ENCODE data around the gene LUC7L. TPM values are rescaled to one million over a fixed set of nuclear protein-coding genes. Genes with fewer than 3 reads are reported as not detected.
"Not testable (repeated sequence)": the region's sequence is repeated elsewhere in the genome, so short reads cannot be mapped to it uniquely, and the experiment has no call there.

LUC7L gene
- total and polyA plus RNA-seq, 2 donors, result 47.0 to 112 TPM

DNA sequence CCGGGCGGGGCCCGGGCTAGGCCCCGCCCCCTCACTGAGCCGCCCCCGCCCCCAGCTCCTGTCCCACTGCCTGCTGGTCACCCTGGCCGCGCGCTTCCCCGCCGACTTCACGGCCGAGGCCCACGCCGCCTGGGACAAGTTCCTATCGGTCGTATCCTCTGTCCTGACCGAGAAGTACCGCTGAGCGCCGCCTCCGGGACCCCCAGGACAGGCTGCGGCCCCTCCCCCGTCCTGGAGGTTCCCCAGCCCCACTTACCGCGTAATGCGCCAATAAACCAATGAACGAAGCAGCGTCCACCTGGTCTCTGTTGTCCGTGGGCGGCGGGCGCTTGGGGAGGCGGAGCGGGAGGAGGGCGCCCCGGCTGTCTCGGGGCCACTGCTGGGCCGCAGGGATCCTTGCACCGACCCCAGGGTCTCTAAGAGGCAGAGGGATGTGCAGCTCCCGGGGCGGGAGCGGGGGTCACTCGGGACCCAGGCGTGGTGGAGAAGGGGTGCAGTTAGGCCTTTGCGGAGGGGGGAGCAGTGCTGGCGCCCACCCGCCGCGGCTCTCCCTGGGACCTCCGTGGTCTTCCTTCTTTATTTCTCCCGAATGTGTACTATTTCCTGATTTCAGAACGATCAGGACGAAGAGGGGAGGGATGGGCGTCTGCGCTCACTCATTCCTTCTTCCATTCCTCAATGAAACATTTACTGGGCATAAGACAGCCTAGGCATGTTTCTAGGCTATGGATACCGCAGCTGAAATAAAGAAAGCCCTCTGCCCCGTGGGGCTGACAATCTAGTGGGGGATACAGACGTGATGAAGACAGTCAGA, 74.8 kb downstream of the LUC7L start:
- WGBS, result 2% methylated on average over 50 of the region's 59 CpGs
- Histone ChIP-seq H3K36me3 (ENCODE audit: insufficient read depth) (no peaks in the 10 kb centered on the region), H3K4me3 (ENCODE audit: low read depth, low read length) (peak overlapping the region; percentile 33), H3K27ac (ENCODE audit: low read depth) (no peak overlapping the region), H3K4me1 (ENCODE audit: insufficient read depth) (no peaks in the 10 kb centered on the region)
- no peak for DNase-seq (ENCODE audit: extremely low spot score)

DNA sequence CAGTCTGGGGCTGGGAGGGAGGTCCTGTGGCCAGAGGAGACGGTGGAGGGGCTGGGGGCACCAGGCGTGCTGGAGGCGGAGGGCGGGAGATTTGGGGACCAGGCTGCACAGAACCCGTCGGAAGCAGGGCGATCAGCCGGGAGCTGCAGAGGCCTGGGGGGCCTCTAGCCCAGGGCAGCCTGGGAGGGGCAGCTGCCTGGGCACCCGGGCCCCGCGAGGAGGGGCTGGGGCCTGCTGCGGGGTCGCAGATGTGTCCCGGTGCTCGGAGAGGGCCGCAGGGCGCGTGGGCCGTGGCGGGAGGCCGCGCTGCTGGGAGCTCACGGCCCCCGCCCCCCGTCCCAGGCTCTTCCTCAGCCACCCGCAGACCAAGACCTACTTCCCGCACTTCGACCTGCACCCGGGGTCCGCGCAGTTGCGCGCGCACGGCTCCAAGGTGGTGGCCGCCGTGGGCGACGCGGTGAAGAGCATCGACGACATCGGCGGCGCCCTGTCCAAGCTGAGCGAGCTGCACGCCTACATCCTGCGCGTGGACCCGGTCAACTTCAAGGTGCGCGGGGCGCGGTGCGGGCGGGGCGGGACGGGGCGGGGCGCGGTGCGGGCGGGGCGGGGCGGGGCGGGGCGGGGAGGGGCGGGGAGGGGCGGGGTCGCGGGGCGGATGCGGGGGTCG, 75.6 kb downstream of the LUC7L start:
- not testable (repeated sequence) for H3K4me1 ChIP-seq (ENCODE audit: insufficient read depth); H3K4me3 ChIP-seq (ENCODE audit: low read depth, low read length); H3K27ac ChIP-seq (ENCODE audit: low read depth); H3K36me3 ChIP-seq (ENCODE audit: insufficient read depth); DNase-seq (ENCODE audit: extremely low spot score)
- no CpG with 5 or more reads among the region's 74 CpGs for WGBS

DNA sequence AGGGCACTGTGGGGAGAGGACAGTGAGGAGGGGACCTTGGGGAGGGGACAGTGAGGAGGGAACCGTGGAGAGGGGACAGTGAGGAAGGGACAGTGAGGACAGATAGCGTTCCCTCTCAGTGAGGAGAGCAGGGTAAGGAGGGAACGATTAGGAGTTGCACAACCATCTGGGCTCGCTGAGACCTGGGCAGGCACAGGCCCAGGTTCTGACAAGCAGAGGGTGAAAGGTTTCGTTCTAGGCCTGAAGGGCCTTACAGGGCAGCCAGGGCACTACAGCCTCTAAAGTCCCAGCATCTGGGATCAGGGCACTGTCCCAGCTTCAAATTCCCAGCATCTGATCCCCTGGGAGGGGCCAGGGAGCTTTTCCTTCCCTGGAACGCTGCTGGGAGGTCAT, 76.1 kb downstream of the LUC7L start:
- not testable (repeated sequence) for DNase-seq (ENCODE audit: extremely low spot score)
- WGBS, result 49% methylated on average over 3 of the region's 6 CpGs

DNA sequence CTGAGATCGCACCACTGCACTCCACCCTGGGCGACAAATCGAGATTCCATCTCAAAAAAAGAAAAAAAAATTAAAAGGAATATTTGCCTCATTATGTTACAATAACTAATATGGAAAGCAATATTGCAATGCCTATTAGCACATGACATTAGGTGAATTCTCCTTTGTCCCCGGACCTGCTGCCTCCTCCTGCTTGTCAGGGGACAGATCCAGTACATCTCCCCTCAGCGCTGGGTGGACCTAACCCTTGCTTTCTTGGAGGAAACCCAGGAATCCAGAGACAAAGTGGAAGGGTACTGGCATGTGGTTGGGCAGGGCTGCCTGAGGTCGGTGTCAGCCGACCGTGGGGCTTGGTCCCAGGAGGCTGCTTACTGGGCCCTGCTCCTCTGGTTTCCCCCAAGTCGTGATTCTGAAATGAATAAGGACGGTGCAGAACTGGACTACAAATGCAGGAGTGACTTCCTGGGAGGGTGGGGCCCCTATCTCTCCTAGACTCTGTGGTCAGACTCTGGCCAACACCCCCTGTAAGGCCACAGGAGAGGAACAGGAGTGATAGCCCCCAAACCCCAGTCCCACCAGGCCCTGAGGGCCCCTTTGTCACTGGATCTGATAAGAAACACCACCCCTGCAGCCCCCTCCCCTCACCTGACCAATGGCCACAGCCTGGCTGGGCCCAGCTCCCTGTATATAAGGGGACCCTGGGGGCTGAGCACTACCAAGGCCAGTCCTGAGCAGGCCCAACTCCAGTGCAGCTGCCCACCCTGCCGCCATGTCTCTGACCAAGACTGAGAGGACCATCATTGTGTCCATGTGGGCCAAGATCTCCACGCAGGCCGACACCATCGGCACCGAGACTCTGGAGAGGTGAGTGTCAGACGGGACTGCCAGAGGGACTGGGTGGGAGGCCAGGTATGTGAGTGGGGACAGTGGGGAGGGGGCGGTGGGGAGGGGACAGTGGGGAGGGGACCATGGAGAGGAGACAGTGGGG, 76.8 kb downstream of the LUC7L start, which contains the start of gene HBZ:
HBZ (plus strand) TSS at position 504 of the 988 bp plus-strand sequence; CDS start at position 770, 266 bp downstream.
- Histone ChIP-seq H3K27ac (ENCODE audit: low read depth) (no peak within 1 kb of the TSS), H3K4me1 (ENCODE audit: insufficient read depth) (no peaks in the 10 kb centered on the region), H3K36me3 (ENCODE audit: insufficient read depth) (no peaks in the 10 kb centered on the region), H3K4me3 (ENCODE audit: low read depth, low read length) (no peak within 1 kb of the TSS)
- WGBS, result 78% methylated on average over 17 of the region's 17 CpGs
- DNase-seq (ENCODE audit: extremely low spot score), result no peak

More for the DNA sequence above, 76.1 kb downstream of the LUC7L start:
- not testable (repeated sequence) for H3K4me3 ChIP-seq (ENCODE audit: low read depth, low read length); H3K27ac ChIP-seq (ENCODE audit: low read depth); H3K36me3 ChIP-seq (ENCODE audit: insufficient read depth); H3K4me1 ChIP-seq (ENCODE audit: insufficient read depth)

DNA sequence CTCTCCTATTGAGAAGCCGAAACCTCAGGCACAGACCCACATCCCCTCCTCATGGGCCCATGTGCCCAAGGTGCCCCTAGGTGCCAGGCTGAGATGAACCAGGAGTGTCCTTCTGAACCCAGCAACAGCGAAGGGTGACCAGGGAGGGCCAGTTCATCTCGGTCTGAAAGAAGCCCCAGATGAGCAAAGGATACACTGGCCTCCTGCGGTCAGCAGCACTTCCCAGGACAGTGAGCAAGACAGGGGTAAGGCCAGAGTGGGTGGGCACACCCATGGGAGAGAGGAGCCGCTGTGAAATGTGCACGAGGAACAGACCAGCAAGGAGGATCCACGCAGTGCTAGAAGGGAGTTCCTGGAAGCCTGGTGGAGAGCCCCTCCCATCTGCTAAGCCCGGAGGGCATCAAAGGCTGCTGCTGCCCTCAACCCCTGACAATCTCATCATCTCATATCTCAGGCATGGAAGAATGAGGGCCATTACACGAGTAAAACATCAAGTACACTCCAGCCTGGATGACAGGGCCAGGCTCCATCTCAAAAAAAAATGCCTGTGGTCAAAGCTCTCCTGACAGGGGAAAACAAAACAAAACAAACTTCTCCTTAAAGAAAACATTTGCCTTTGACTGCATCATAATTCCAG, 80.1 kb downstream of the LUC7L start:
- no peak for DNase-seq (ENCODE audit: extremely low spot score)
- WGBS, result 47% methylated on average over 9 of the region's 9 CpGs
- Histone ChIP-seq H3K4me1 (ENCODE audit: insufficient read depth) (no peaks in the 10 kb centered on the region), H3K4me3 (ENCODE audit: low read depth, low read length) (no peak overlapping the region), H3K27ac (ENCODE audit: low read depth) (no peak overlapping the region), H3K36me3 (ENCODE audit: insufficient read depth) (no peaks in the 10 kb centered on the region)

DNA sequence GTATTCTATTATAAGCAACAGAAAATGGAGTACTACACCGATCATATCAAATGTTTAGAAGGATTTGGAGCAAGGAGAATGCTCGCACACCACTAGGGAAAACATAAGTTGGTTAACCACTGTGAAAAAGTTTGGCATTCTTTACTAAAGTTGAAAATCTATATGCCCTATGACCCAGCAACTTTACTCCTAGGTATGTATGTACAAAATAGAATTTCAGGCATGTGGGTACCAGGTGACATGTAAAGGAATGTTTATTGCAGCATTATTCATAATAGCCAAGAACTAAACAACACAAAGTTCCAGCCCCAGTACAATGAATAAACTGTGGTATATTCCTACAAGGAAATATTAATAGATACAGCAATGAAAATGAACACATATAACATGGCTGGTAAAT, 82.6 kb downstream of the LUC7L start:
- Histone ChIP-seq H3K4me1 (ENCODE audit: insufficient read depth) (no peaks in the 10 kb centered on the region), H3K27ac (ENCODE audit: low read depth) (no peak overlapping the region), H3K4me3 (ENCODE audit: low read depth, low read length) (no peak overlapping the region), H3K36me3 (ENCODE audit: insufficient read depth) (no peaks in the 10 kb centered on the region)
- WGBS, result 86% methylated on average over 2 of the region's 2 CpGs
- no peak for DNase-seq (ENCODE audit: extremely low spot score)

DNA sequence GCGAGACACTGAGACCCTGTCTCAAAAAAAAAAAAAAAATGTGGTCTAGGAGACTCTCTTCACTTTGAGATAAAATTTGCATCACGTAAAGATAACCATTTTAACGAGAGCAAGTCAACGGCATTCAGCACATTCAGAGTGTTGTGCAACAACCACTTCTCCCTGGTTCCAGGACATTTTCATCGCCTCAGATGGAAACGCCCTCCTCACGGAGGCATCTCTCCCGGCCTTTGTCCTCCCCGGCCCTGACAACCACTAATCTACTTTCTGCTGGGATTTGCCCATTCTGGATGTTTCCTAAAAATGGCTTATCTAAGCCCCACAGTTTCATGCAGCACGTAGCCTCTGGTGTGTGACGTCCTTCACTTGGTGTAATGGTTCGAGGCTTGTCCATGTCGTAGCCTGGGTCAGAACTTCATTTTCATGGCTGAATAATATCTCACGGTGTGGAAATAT, 84.4 kb downstream of the LUC7L start:
- no peak for DNase-seq (ENCODE audit: extremely low spot score)
- 69% methylated on average over 14 of the region's 14 CpGs for WGBS
- no peak overlapping the region for H3K27ac ChIP-seq (ENCODE audit: low read depth)
- H3K36me3 ChIP-seq (ENCODE audit: insufficient read depth), result no peaks in the 10 kb centered on the region
- no peaks in the 10 kb centered on the region for H3K4me1 ChIP-seq (ENCODE audit: insufficient read depth)
- H3K4me3 ChIP-seq (ENCODE audit: low read depth, low read length), result no peak overlapping the region

DNA sequence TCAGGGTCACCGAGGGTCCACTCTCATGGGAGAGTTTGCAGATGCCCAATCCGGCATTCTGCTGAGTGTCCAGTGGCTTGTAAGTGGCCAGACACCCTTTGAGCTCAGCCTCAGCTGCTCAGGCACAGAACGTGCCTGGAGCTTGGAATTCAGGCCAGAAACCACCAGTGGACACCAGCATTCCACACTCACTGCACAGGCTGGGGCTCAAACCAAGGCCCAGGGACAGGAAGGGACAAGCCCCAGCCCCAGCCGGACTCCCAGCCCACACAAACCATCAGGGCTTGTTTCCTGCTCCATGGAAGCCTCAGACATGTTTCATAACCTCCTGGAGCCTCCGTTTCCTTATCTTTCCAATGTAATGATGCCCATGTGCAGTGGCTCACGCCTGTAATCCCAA, 85.8 kb downstream of the LUC7L start:
- H3K4me3 ChIP-seq (ENCODE audit: low read depth, low read length), result no peak overlapping the region
- DNase-seq (ENCODE audit: extremely low spot score), result no peak
- no peaks in the 10 kb centered on the region for H3K36me3 ChIP-seq (ENCODE audit: insufficient read depth)
- 49% methylated on average over 6 of the region's 6 CpGs for WGBS
- no peaks in the 10 kb centered on the region for H3K4me1 ChIP-seq (ENCODE audit: insufficient read depth)
- H3K27ac ChIP-seq (ENCODE audit: low read depth), result no peak overlapping the region

DNA sequence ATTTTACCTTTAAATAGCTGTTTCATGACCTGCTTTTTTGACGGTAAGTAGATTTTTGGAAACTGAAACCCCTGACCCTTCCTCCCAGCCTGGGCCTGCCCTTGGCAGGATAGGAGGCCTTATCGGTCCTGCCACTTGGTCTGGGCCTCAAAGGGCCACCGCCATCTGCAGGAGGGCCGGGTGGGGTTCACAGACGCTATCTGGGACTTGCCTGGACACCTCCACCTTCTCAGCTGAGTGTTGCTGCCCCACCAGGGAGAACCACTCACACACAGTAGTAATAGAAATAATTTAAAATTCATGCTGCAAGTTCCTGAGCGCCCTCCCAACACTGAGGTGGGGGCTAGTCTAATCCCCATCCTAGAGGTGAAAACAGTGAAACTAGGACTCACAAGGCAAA, 86.2 kb downstream of the LUC7L start:
- no peak overlapping the region for H3K27ac ChIP-seq (ENCODE audit: low read depth)
- 75% methylated on average over 6 of the region's 6 CpGs for WGBS
- no peak overlapping the region for H3K4me3 ChIP-seq (ENCODE audit: low read depth, low read length)
- no peaks in the 10 kb centered on the region for H3K36me3 ChIP-seq (ENCODE audit: insufficient read depth)
- no peaks in the 10 kb centered on the region for H3K4me1 ChIP-seq (ENCODE audit: insufficient read depth)
- DNase-seq (ENCODE audit: extremely low spot score), result no peak

DNA sequence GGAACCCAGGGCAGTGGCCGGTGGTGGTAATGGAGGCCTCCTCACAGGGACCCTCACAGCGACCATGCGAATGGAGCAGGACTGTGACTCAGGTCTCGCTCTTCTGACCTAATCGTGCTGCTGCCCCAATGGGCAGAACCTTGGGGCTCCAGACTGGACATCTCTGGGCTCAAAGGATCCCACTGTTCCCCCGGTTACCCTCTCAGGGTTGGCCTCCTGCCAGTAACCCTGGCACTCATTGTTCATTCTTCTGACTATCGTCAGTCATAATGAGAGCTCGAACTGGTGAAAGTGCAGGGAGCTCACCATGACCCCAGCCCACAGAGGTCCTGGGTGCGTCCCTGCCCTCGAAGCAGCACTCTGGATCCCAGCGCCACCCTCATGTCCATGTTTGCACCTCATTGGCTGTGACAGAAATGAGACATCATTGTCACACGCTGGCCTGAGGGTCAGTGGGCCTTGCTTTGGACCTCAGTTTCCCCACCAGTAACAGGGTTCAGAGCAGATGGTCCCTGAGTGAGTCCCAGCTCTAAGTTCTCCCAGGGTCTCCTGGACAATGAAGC, 86.8 kb downstream of the LUC7L start:
- WGBS, result 76% methylated on average over 12 of the region's 12 CpGs
- H3K36me3 ChIP-seq (ENCODE audit: insufficient read depth), result no peaks in the 10 kb centered on the region
- no peaks in the 10 kb centered on the region for H3K4me1 ChIP-seq (ENCODE audit: insufficient read depth)
- DNase-seq (ENCODE audit: extremely low spot score), result no peak
- no peak overlapping the region for H3K4me3 ChIP-seq (ENCODE audit: low read depth, low read length)
- H3K27ac ChIP-seq (ENCODE audit: low read depth), result no peak overlapping the region

DNA sequence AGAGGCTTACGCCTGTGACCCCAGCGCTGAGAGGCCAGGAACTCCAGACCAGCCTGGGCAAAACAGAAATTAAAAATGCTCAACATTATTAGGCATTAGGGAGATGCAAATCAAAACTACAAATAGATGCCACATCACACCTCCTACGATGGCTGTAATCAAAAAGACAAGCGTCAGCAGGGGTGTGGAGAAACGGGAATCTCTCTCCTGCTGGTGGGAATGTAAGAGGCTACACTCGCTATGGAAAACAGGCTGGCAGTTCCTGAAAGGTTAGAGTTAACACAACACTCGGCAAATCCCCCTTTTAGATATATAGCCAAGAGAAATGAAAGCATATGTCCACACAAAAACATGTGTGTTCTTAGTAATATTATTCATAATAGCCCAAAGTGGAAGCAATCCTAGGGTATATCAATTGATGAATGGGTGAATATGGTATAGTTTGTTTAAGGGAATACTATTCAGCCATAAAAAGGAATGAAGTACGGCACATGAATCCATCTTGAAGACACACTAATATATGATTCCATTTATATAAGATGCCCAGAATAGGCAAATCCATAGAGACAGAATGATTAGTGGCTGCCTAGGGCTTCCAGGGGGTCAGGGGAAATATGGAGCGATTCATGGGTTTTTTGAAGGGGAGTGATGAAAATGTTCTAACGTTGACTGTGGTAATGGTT, 88.9 kb downstream of the LUC7L start:
- WGBS, result 62% methylated on average over 10 of the region's 10 CpGs
- DNase-seq (ENCODE audit: extremely low spot score), result no peak
- no peaks in the 10 kb centered on the region for H3K36me3 ChIP-seq (ENCODE audit: insufficient read depth)

More for the DNA sequence above, 88.9 kb downstream of the LUC7L start:
- Histone ChIP-seq H3K4me1 (ENCODE audit: insufficient read depth) (no peaks in the 10 kb centered on the region), H3K27ac (ENCODE audit: low read depth) (no peak overlapping the region), H3K4me3 (ENCODE audit: low read depth, low read length) (no peak overlapping the region)

Measured in urinary bladder (tissue), 4 donors.